Activated T-cell treated with anti-CD3 and anti-CD28 coated beads, Interleukin-2, amount 50 U/mL, for 72 hours (primary cell): ENCODE results near the gene NCK2. TPM values are rescaled to one million over a fixed set of nuclear protein-coding genes. Genes with fewer than 3 reads are reported as not detected.

Source experiments
- ATAC-seq, 2 donors: fragments of 150-1000 bp; cut with Tn5 transposase; replicated peaks in 1 of 2; 2 replicates each; pipeline ENCODE4 v1.10.0; 2021; ENCODE audit warnings: moderate library complexity in 2 of 2, mild to moderate bottlenecking in 1 of 2
- DNase-seq, 2 donors: peaks; one replicate each; pipeline ENCODE4 v3.0.0; 2021 to 2022; ENCODE audit warnings: mixed read lengths in 1 of 2
- H3K27ac Mint-ChIP-seq: one replicate; pipeline ENCODE4 v1.8.0; 2022; ENCODE audit warnings: mild to moderate bottlenecking, moderate library complexity, mixed read lengths
- H3K27me3 Mint-ChIP-seq: one replicate; pipeline ENCODE4 v1.8.0; 2022; ENCODE audit warnings: low read depth, mixed read lengths
- H3K36me3 Mint-ChIP-seq, 2 donors: one replicate each; pipeline ENCODE4 v1.8.0; 2022; ENCODE audit warnings: mixed read lengths in 2 of 2, mild to moderate bottlenecking in 1 of 2; ENCODE audit not compliant: insufficient read depth in 2 of 2
- H3K4me1 Mint-ChIP-seq: one replicate; pipeline ENCODE4 v1.8.0; 2022; ENCODE audit warnings: low read depth, mixed read lengths
- H3K4me3 Mint-ChIP-seq, 2 donors: one replicate each; pipeline ENCODE4 v1.8.0; 2022; ENCODE audit warnings: mild to moderate bottlenecking in 2 of 2, mixed read lengths in 2 of 2, moderate library complexity in 2 of 2
- H3K9me3 Mint-ChIP-seq, 2 donors: one replicate each; pipeline ENCODE4 v1.8.0; 2022; ENCODE audit warnings: mixed read lengths in 2 of 2
- total RNA-seq, 2 donors: library from RNA; stranded (reverse); gene quantifications; one replicate each; pipeline ENCODE4 v1.2.3, GENCODE V29; 2022

Gene NCK2
- total RNA-seq, 2 donors from 2014 or later, result 159 to 161 TPM

DNA sequence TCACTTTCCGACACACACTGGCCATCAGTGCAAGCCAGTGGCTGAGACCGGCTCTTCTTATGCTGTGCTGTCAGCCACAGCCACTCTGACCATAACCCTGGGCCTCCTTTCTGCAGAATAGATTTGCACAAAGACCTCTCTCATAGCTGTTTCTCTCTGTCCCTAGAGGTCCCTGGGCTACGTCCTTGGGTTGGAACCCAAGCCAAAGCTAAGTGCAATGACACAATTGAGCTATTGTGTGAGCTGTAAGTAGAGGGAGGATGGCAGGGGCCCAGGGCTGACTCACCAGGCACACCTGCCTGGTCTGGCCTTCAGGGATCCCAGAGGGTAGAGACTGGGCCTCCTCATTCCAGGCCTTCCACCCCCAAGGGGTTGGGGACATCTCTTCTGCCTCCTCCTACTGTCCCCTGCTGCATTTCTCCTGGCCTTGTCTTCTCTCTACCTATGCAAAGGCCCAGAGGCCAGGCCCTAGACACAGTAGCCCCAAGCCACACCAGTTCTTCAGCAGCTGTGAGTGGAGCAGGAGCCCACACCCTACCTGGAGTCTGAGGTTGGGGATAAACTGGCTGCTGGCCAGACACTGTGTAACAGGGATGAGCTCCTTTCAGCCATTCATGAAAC is 174.6 kb downstream of the NCK2 start:
- ATAC-seq (peak; percentile 30 to 42), DNase-seq (no peak)
- no peak overlapping the region for H3K4me3 Mint-ChIP-seq
- no peak overlapping the region for H3K27ac Mint-ChIP-seq
- H3K36me3 Mint-ChIP-seq, result peaks cover 8 to 12% of the 10 kb centered on the region in 2 donors
- peaks cover 9 to 13% of the 10 kb centered on the region in 2 donors for H3K9me3 Mint-ChIP-seq
- peaks cover 37% of the 10 kb centered on the region for H3K4me1 Mint-ChIP-seq
- H3K27me3 Mint-ChIP-seq, result no peaks in the 10 kb centered on the region

DNA sequence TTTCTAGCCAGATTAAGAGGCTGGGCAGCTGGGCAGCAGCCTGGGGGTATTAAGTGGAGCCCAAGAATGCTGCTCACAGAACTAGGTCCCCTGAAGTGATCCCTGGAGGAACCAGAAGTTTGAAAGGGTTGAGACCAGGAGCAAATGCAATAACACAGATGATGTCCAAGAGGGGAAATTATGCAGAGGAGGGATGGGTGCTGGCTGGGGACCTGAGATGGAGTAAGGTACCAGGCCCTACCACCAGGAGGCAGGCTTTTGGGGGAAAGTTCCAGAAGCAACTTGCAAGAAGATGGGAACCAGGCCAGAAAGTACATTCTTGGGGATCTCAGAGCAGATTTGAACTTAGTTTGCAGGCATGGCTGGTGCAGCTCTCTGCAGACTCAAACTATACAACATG is 175.1 kb downstream of the NCK2 start:
- H3K36me3 Mint-ChIP-seq, result peaks cover 6 to 8% of the 10 kb centered on the region in 2 donors
- DNase-seq (peak; percentile 57 to 68), ATAC-seq (peak; percentile 56 to 69)
- H3K4me1 Mint-ChIP-seq, result peaks cover 41% of the 10 kb centered on the region
- no peak overlapping the region for H3K27ac Mint-ChIP-seq
- no peaks in the 10 kb centered on the region for H3K27me3 Mint-ChIP-seq
- H3K9me3 Mint-ChIP-seq, result peaks cover 7 to 12% of the 10 kb centered on the region in 2 donors
- H3K4me3 Mint-ChIP-seq, result no peak overlapping the region

DNA sequence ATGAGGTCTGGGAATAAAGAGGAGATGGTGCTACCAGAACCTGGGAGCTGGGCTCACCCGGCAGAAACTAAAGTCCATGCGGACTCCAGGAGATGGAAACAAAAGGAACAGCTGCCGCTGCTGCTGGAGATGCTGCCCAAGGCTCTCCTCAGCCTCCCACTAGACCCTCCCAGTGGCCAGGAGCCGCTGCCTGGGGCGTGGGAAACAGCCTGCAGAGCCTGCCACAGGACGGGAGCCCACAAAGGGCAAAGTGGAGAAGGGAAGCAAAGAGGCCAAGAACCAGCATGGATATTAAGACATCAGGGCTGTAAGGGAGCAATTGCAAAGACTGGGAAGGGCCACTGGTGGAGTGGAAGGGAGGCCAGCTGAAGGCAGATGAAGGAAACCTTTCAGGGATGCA is 179.6 kb downstream of the NCK2 start:
- H3K9me3 Mint-ChIP-seq, result peaks cover 7 to 8% of the 10 kb centered on the region in 2 donors
- H3K4me3 Mint-ChIP-seq, result no peak overlapping the region
- peaks cover 3 to 6% of the 10 kb centered on the region in 2 donors for H3K36me3 Mint-ChIP-seq
- H3K27me3 Mint-ChIP-seq, result no peaks in the 10 kb centered on the region
- H3K4me1 Mint-ChIP-seq, result peaks cover 60% of the 10 kb centered on the region
- H3K27ac Mint-ChIP-seq, result no peak overlapping the region
- ATAC-seq, result no peak
- no peak for DNase-seq

DNA sequence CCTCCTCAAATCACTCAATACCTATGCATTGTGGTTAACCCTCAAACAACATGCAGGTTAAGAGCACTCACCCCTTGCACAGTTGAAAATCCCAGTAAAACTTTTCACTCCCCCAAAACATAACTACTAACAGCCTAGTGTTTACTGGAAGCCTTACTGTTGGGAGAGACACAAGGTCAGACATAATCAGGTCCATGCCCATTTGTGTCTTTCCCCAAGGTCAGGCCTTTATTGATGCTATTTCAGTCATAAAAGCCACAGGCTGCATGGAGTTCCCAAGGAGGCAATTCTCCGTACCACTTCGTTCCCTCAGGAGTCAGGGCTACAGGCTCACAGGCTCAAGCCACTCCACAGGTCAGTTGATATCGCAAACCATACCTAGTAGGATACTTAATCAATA is 180.2 kb downstream of the NCK2 start:
- ATAC-seq (no peak), DNase-seq (no peak)
- Mint-ChIP-seq H3K4me3 (no peak overlapping the region), H3K27ac (no peak overlapping the region), H3K36me3 (peaks cover 3 to 6% of the 10 kb centered on the region in 2 donors), H3K27me3 (no peaks in the 10 kb centered on the region), H3K9me3 (peaks cover 7 to 8% of the 10 kb centered on the region in 2 donors), H3K4me1 (peaks cover 57% of the 10 kb centered on the region)

DNA sequence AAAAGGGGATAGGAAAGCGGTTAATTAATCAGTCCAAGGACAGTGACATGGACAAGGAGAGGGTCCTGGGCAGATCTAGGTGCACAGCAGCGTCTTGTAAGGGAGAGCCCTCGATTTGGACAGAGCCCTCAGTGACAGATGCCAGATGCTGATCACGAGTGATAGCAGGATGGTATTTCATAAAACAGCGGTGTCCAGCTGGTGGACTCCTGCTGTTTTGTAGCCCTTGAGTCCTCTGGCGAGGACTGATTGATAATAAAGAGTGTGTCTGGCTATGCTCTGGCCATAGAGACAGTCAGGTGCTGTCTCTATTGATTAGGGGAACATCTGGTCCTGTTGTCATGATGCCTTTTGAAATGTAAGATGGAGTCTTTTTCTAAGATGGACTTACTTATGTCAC is 180.7 kb downstream of the NCK2 start:
- Mint-ChIP-seq H3K9me3 (peaks cover 7 to 8% of the 10 kb centered on the region in 2 donors), H3K4me1 (peaks cover 59% of the 10 kb centered on the region), H3K36me3 (peaks cover 3 to 6% of the 10 kb centered on the region in 2 donors), H3K27me3 (no peaks in the 10 kb centered on the region), H3K4me3 (no peak overlapping the region), H3K27ac (no peak overlapping the region)
- DNase-seq (no peak), ATAC-seq (no peak)

DNA sequence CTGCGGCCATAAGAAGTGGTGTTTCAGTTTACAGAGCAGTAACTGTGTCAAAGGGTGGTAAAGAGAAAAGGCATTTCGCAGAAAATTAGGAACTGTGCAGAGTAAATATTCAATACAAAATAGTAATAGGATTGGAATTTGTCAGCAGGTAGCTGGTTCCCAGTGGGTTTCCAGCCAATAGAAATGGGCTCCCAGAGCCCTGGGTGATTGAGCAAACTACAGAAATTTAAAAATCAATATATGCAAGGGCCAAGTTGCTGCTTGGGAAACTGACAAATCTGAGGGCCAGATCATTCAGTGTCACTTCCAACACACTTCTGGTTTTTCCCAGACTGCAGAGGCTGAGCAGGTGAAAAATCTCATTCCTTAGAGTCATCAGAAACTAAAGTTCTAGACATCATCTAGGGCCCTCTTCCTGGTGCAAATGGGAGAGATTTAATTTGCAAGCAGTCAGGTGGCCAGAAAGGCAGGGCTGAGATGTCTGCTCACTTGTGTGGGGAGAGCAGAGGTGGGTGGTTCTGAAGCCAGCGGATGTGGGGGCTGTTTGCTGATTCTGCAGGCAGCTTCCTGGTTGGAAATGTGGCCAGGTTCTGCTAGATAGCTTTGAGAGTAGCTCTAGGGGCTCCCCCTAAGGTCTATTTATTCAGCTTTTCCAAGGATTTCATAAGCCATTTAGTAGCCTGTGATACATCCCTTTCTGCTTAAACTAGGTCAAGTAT is 182.4 kb downstream of the NCK2 start:
- peaks cover 60% of the 10 kb centered on the region for H3K4me1 Mint-ChIP-seq
- no peaks in the 10 kb centered on the region for H3K27me3 Mint-ChIP-seq
- H3K9me3 Mint-ChIP-seq, result peaks cover 0 to 3% of the 10 kb centered on the region in 2 donors
- H3K36me3 Mint-ChIP-seq, result peaks cover 2 to 3% of the 10 kb centered on the region in 2 donors
- H3K4me3 Mint-ChIP-seq, result peak overlapping the region; percentile 37
- peak; percentile 41 to 47 for DNase-seq
- peak overlapping the region; percentile 46 for H3K27ac Mint-ChIP-seq
- ATAC-seq, result peak; percentile 71 to 80

DNA sequence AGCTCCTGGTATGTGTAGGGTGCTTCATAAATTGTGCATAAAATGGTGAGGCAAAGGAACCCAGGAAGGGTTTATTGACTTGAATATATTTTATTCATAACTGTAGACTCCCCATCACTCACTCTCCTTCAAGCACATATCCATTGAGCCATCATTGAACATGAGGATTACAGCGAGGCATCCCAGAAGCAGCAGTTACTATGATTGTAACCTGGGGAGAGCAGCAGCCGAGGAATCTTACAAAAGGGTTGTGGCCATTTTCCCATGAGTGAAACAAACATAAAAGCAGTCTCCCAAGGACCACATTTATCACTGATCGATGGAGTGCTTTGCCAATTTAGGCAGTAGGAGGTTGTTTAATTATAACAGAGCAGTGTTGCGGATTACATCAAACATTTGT is 183.4 kb downstream of the NCK2 start:
- Mint-ChIP-seq H3K4me3 (peak overlapping the region in 1 of 2 donors; percentile 37), H3K36me3 (peaks cover 2 to 5% of the 10 kb centered on the region in 2 donors), H3K27ac (peak overlapping the region; percentile 37), H3K27me3 (no peaks in the 10 kb centered on the region), H3K4me1 (peaks cover 60% of the 10 kb centered on the region), H3K9me3 (peaks cover 1% of the 10 kb centered on the region in 2 donors)
- DNase-seq (no peak), ATAC-seq (no peak)

DNA sequence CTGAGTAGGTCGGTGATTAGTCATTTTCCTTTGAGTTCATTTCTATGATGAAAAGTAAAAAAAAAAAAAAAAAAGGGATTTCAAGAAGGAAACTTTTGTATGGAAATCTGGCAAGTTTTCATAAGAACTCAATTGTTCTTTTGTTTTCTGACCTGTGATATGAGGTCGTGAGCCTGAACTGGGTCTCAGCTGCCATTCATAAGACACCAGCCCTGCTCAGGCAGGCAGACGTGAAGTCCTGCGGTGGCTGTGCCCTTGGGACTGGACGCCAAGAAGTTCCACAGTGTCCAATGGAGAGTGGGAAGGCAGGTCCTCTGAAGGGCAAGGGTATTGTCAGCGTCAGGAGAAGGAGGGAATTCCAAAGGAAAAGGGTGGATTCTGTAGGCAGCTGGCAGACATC is 183.9 kb downstream of the NCK2 start:
- H3K27me3 Mint-ChIP-seq, result no peaks in the 10 kb centered on the region
- H3K36me3 Mint-ChIP-seq, result peaks cover 2 to 10% of the 10 kb centered on the region in 2 donors
- peaks cover 1 to 4% of the 10 kb centered on the region in 2 donors for H3K9me3 Mint-ChIP-seq
- H3K4me3 Mint-ChIP-seq, result no peak overlapping the region
- ATAC-seq, result no peak
- DNase-seq, result no peak
- peak overlapping the region; percentile 37 for H3K27ac Mint-ChIP-seq
- peaks cover 59% of the 10 kb centered on the region for H3K4me1 Mint-ChIP-seq

DNA sequence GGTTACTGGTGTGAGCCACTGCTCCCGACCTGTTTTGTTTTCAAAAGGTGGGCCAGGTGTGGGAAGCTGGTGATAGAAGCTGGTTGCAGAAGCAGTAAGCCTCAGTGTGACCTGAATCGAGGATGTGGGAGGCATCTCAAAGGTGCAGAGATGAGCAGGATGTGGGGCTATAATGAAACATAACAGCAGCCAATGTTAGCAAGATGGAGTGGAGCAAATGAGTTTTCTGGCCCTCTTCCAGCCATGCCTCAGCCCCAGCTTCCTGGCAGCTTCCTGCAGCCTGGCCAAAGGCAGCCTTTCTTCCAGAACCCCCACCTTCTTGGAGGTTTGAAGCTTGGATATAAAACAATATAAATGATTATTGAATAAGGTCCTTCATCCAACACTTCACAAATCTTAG is 184.8 kb downstream of the NCK2 start:
- Mint-ChIP-seq H3K27me3 (no peaks in the 10 kb centered on the region), H3K27ac (peak overlapping the region; percentile 82), H3K4me1 (peaks cover 54% of the 10 kb centered on the region), H3K36me3 (peaks cover 2 to 12% of the 10 kb centered on the region in 2 donors), H3K4me3 (peak overlapping the region in 1 of 2 donors; percentile 34), H3K9me3 (peaks cover 4 to 6% of the 10 kb centered on the region in 2 donors)
- ATAC-seq, result peak; percentile 62 to 78
- DNase-seq, result peak; percentile 16 to 53

DNA sequence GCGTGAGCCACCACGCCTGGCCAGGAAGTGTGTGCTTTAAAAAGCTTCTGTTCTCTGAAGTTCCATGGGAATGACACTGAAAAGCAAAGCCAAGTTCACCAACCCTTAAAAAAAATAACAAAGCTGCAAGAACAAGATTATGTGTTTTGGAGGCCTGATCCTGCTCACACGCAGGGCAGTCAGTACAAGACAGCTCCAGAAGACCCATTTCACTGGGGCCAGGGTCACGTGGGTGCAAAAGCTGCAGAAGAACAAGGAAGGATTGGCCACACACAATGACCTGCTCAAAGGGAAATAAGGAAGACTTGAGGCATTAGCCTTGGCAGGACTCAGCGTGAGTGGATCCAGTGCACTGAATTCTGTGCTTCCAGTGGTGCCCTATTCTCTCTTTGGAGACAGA is 187.9 kb downstream of the NCK2 start:
- H3K4me1 Mint-ChIP-seq, result peaks cover 34% of the 10 kb centered on the region
- H3K27ac Mint-ChIP-seq, result no peak overlapping the region
- no peak overlapping the region for H3K4me3 Mint-ChIP-seq
- ATAC-seq (no peak), DNase-seq (no peak)
- peaks cover 2 to 12% of the 10 kb centered on the region in 2 donors for H3K36me3 Mint-ChIP-seq
- H3K9me3 Mint-ChIP-seq, result peaks cover 4 to 6% of the 10 kb centered on the region in 2 donors
- no peaks in the 10 kb centered on the region for H3K27me3 Mint-ChIP-seq

DNA sequence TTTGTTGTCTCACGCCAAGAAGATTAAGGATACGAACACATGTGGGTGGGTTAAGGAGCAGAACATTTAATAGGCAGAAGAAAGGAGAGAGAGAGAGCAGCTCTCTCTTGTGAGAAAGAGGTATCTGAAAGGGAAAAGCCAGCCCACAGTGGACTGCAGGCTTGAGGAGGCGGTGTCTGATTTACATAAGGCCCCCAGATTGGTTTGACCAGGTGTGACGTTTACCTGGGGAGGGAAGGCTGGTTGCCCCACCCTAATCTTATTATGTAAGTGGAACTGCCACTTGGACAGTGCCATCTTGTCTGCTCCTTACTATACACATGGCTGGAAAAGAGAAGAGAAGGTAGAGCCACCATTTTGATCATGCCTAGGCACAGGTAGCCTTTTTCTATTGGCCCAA is 189.2 kb downstream of the NCK2 start:
- Mint-ChIP-seq H3K4me3 (peak overlapping the region in 1 of 2 donors; percentile 2), H3K27ac (no peak overlapping the region), H3K9me3 (peaks cover 8 to 10% of the 10 kb centered on the region in 2 donors), H3K27me3 (no peaks in the 10 kb centered on the region), H3K4me1 (peaks cover 21% of the 10 kb centered on the region), H3K36me3 (peaks cover 2 to 15% of the 10 kb centered on the region in 2 donors)
- no peak for DNase-seq
- ATAC-seq, result no peak

DNA sequence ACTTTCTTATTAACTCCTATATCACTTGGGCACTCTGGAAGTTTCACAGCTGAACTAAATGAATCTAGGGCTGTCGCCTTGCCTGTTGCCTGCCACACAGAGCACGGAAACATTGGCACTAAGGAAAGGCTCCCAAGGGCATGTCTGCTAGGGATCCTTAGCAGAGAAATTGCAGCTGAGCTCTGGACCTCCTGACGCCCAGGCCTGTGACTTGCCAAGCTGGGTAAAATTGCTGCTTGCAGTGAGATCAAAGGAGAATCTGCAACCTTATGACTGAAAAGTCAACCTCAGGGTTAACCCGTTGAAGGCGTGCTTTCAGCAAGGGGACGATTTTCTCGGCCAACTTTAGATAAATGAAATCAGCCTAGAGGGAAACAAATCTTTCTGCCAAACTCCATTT is 189.8 kb downstream of the NCK2 start:
- Mint-ChIP-seq H3K36me3 (peaks cover 4 to 20% of the 10 kb centered on the region in 2 donors), H3K4me1 (peaks cover 15% of the 10 kb centered on the region), H3K27me3 (no peaks in the 10 kb centered on the region), H3K27ac (no peak overlapping the region), H3K9me3 (peaks cover 8 to 10% of the 10 kb centered on the region in 2 donors), H3K4me3 (no peak overlapping the region)
- ATAC-seq (peak; percentile 89 to 93), DNase-seq (peak; percentile 44 to 56)

DNA sequence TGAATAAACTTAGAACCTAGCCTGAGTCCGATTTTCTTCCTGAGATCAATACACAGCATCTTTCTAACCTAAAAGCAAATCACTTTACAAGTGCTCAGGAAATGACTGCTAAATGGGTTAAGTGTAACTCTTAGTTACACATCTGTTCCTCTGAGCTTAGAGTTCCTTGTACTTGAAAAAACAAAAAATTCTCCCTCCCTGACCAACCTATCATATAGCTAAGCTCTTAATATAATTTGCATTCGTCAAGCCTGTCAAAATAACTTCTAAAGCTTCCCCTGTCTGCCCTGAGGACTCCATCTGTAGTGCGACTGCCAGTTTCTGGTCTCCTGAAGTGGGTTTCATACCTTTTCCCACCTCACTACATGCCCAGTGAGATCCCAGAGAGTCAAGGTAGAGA is 190.4 kb downstream of the NCK2 start:
- Mint-ChIP-seq H3K4me3 (no peak overlapping the region), H3K4me1 (peaks cover 13% of the 10 kb centered on the region), H3K27me3 (no peaks in the 10 kb centered on the region), H3K27ac (no peak overlapping the region), H3K36me3 (peaks cover 5 to 21% of the 10 kb centered on the region in 2 donors), H3K9me3 (peaks cover 8 to 10% of the 10 kb centered on the region in 2 donors)
- ATAC-seq (peak; percentile 67 to 74), DNase-seq (no peak)
